Panc1 (cell line): ENCODE measurements around the gene LRMDA. TPM values are rescaled to one million over a fixed set of nuclear protein-coding genes. Genes with fewer than 3 reads are reported as not detected.

Experiments used
- ATAC-seq: fragments of 200-7000 bp; cut with Tn5 transposase; 2 replicates; pipeline ENCODE4 v1.9.1; 2020; ENCODE audit warnings: mild to moderate bottlenecking, moderate library complexity
- BruUV-seq: library from RNA; stranded (reverse); fragments of 400-500 nt; replicated peaks from 2 replicates; lab custom pipeline; 2021; lab: Mats Ljungman, UMichigan
- CTCF ChIA-PET: fragments of 300-600 bp; sonication (Branson Sonifier 250); formaldehyde crosslinking; loops from one replicate; lab custom pipeline; 2022; ENCODE audit warnings: antibody characterized with exemption; lab: Charles Lee
- POLR2A ChIA-PET: fragments of 300-600 bp; sonication (Branson Sonifier 250); formaldehyde crosslinking; loops from one replicate; lab custom pipeline; 2022; ENCODE audit warnings: antibody characterized with exemption; lab: Charles Lee
- DNase-seq: peaks from one replicate; pipeline ENCODE4 v3.0.0-alpha.2; 2010; ENCODE audit warnings: low read depth, low spot score
- H3K27ac ChIP-seq: 2 replicates; pipeline ENCODE4 v1.5.1; 2011; ENCODE audit warnings: mild to moderate bottlenecking, low read length, inconsistent platforms
- H3K27me3 ChIP-seq: fragments of 200-500 bp; sonication (Bioruptor generic); 2 replicates; pipeline ENCODE4 v1.6.0; 2014; ENCODE audit warnings: low read length, inconsistent platforms; ENCODE audit not compliant: control insufficient read depth, insufficient read depth
- H3K36me3 ChIP-seq: fragments of 200-500 bp; sonication (Bioruptor generic); 2 replicates; pipeline ENCODE4 v1.5.1; 2014; ENCODE audit warnings: inconsistent platforms, mild to moderate bottlenecking, low read length, moderate library complexity; ENCODE audit not compliant: control insufficient read depth, insufficient read depth
- H3K4me1 ChIP-seq: 2 replicates; pipeline ENCODE4 v1.5.1; 2011; ENCODE audit warnings: inconsistent platforms, mild to moderate bottlenecking, low read length, moderate library complexity; ENCODE audit not compliant: control insufficient read depth, insufficient read depth
- H3K4me3 ChIP-seq, 2 experiments: 2 replicates each; pipeline ENCODE4 v1.5.1; 2011 to 2012; ENCODE audit warnings: low read depth in 2 of 2, low read length in 2 of 2, mild to moderate bottlenecking in 2 of 2, inconsistent platforms in 1 of 2, moderate library complexity in 1 of 2
- H3K9me3 ChIP-seq: fragments of 200-500 bp; sonication (Bioruptor generic); 2 replicates; pipeline ENCODE4 v1.5.1; 2014; ENCODE audit warnings: low read depth, mild to moderate bottlenecking, inconsistent platforms, low read length, moderate library complexity; ENCODE audit not compliant: control insufficient read depth, insufficient read depth
- POLR2AphosphoS5 ChIP-seq: IDR thresholded peaks from 2 replicates; pipeline ENCODE4 v1.6.1; 2012; ENCODE audit warnings: mild to moderate bottlenecking, low read depth, low read length, moderate library complexity
- REST ChIP-seq, 2 experiments: IDR thresholded peaks; 2 replicates each; pipeline ENCODE4 v1.6.1; 2011 to 2012; ENCODE audit warnings: low read depth in 2 of 2, control low read depth in 1 of 2, low read length in 1 of 2, mild to moderate bottlenecking in 1 of 2, moderate library complexity in 1 of 2; ENCODE audit not compliant: insufficient read depth in 1 of 2
- SIN3A ChIP-seq: IDR thresholded peaks from 2 replicates; pipeline ENCODE4 v1.6.1; 2012; ENCODE audit warnings: low read depth, mild to moderate bottlenecking, low read length, moderate library complexity, borderline replicate concordance; ENCODE audit not compliant: insufficient read depth
- TCF7L2 ChIP-seq: IDR thresholded peaks from 2 replicates; pipeline ENCODE4 v1.6.1; 2011; ENCODE audit warnings: mild to moderate bottlenecking, low read depth, low read length, inconsistent platforms
- in situ Hi-C: cut with HindIII; loops from 2 replicates; pipeline ENCODE4 v1.10.0; 2016; ENCODE audit warnings: low sequenced_read_pairs, low pct_unique_long_range_greater_than_20kb
- intact Hi-C: fragments of 100-400 bp; cut with micrococcal nuclease; formaldehyde crosslinking; loops from one replicate; pipeline ENCODE4 v1.10.0; 2022; ENCODE audit not compliant: unreplicated experiment
- total RNA-seq: library from RNA; stranded (reverse); gene quantifications from one replicate; pipeline ENCODE4 v1.2.1, GENCODE V29; 2021; ENCODE audit not compliant: unreplicated experiment
- TF ChIP-seq, protein P1 (sequence below): fragments of 450-650 bp; IDR thresholded peaks from 2 replicates; pipeline ENCODE4 v1.5.1; 2017; ENCODE audit warnings: mild to moderate bottlenecking

The LRMDA gene
- total RNA-seq, 1 experiment from 2014 or later: 1.2 TPM

GRCh38 chr10:76331742-76332141 lies 900.3 kb downstream of the LRMDA start:
- TF ChIP-seq REST (IDR thresholded peaks at IDR 0.05; ENCODE audit: insufficient read depth in 1 of 2, low read depth in 2 of 2, low read length in 1 of 2): no peak
- no peak for TF ChIP-seq SIN3A
- TF ChIP-seq, protein P1, sequence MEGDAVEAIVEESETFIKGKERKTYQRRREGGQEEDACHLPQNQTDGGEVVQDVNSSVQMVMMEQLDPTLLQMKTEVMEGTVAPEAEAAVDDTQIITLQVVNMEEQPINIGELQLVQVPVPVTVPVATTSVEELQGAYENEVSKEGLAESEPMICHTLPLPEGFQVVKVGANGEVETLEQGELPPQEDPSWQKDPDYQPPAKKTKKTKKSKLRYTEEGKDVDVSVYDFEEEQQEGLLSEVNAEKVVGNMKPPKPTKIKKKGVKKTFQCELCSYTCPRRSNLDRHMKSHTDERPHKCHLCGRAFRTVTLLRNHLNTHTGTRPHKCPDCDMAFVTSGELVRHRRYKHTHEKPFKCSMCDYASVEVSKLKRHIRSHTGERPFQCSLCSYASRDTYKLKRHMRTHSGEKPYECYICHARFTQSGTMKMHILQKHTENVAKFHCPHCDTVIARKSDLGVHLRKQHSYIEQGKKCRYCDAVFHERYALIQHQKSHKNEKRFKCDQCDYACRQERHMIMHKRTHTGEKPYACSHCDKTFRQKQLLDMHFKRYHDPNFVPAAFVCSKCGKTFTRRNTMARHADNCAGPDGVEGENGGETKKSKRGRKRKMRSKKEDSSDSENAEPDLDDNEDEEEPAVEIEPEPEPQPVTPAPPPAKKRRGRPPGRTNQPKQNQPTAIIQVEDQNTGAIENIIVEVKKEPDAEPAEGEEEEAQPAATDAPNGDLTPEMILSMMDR: no peak
- TF ChIP-seq POLR2AphosphoS5: no peak
- TF ChIP-seq TCF7L2: no peak
- Histone ChIP-seq H3K27ac (no peak overlapping the region), H3K27me3 (0 out of 2 replicates have a peak, but pooled peaks cover 3% of the 10 kb centered on the region), H3K4me3 (no peak overlapping the region), H3K36me3 (no peaks in the 10 kb centered on the region), H3K9me3 (no peaks in the 10 kb centered on the region), H3K4me1 (no peaks in the 10 kb centered on the region)
- CTCF ChIA-PET: no interaction called here
- ATAC-seq: no peak
- no peak for DNase-seq
- intact Hi-C loops: no loop called here
- in situ Hi-C loops: no loop called here
- BruUV-seq: no TSS peak
- POLR2A ChIA-PET: no interaction called here

- Histone ChIP-seq H3K4me1 (no peaks in the 10 kb centered on the region), H3K4me3 (no peak overlapping the region), H3K27ac (no peak overlapping the region), H3K9me3 (no peaks in the 10 kb centered on the region), H3K27me3 (0 out of 2 replicates have a peak, but pooled peaks cover 3% of the 10 kb centered on the region), H3K36me3 (no peaks in the 10 kb centered on the region)
- DNase-seq (no peak), ATAC-seq (no peak)
- intact Hi-C loops: no loop called here
- POLR2A ChIA-PET: no interaction called here
- no peak for TF ChIP-seq TCF7L2
- no peak for TF ChIP-seq REST (IDR thresholded peaks at IDR 0.05; ENCODE audit: insufficient read depth in 1 of 2, low read depth in 2 of 2, low read length in 1 of 2)
- TF ChIP-seq, protein P1: no peak
- TF ChIP-seq SIN3A: no peak
- no peak for TF ChIP-seq POLR2AphosphoS5
- in situ Hi-C loops: no loop called here
- no TSS peak for BruUV-seq
- CTCF ChIA-PET: no interaction called here
Observed at GRCh38 chr10:76333326-76333725, 901.9 kb downstream of the LRMDA start.
